DND-41 (cell line): Measurements from ENCODE around the gene FSTL1.

Experiments
- EZH2 ChIP-seq: IDR thresholded peaks from 3 replicates; pipeline ENCODE4 v1.6.1; 2012; ENCODE audit warnings: borderline replicate concordance, low read depth, mild to moderate bottlenecking, moderate library complexity, low read length, inconsistent platforms; ENCODE audit not compliant: severe bottlenecking
- TF ChIP-seq, protein P1 (sequence below): IDR thresholded peaks from 2 replicates; pipeline ENCODE4 v1.5.1; 2012; ENCODE audit warnings: borderline replicate concordance, low read length, moderate library complexity, mild to moderate bottlenecking; ENCODE audit not compliant: poor library complexity, severe bottlenecking; ENCODE audit errors: extremely low read depth

DNA sequence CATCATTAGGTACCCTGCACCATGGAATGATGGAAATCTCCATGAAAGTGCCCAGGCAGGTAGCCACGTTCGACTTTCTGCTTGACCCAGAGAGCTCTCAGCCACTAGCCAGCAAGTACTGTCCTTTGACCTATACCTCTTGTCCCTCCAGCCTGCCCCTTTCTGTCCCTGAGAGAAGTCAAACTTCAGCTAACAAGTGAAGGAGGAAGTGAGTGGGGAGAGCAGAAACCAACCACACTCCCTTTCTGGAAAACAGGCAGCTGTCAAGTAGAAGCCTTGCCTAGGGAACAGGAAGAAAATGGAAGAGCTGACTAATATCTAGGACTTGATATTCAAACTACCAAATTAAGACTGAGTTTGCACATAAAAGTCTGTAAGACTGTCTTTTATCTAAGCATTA lies 30.3 kb upstream of the FSTL1 start:
- no peak for TF ChIP-seq EZH2
- TF ChIP-seq, protein P1, sequence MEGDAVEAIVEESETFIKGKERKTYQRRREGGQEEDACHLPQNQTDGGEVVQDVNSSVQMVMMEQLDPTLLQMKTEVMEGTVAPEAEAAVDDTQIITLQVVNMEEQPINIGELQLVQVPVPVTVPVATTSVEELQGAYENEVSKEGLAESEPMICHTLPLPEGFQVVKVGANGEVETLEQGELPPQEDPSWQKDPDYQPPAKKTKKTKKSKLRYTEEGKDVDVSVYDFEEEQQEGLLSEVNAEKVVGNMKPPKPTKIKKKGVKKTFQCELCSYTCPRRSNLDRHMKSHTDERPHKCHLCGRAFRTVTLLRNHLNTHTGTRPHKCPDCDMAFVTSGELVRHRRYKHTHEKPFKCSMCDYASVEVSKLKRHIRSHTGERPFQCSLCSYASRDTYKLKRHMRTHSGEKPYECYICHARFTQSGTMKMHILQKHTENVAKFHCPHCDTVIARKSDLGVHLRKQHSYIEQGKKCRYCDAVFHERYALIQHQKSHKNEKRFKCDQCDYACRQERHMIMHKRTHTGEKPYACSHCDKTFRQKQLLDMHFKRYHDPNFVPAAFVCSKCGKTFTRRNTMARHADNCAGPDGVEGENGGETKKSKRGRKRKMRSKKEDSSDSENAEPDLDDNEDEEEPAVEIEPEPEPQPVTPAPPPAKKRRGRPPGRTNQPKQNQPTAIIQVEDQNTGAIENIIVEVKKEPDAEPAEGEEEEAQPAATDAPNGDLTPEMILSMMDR = no peak
